Measurements from ENCODE around the gene SPRY1. TPM values are rescaled to one million over a fixed set of nuclear protein-coding genes. Genes with fewer than 3 reads are reported as not detected.

Gene SPRY1
- total and polyA plus RNA-seq, 2 donors = 14.0 to 38.6 TPM

- Histone ChIP-seq H3K9me3 (ENCODE audit: control insufficient read depth in 2 of 2, insufficient read depth in 1 of 2, low read length in 1 of 2) (no peaks in the 10 kb centered on the region), H3K4me3 (ENCODE audit: low read length in 2 of 2) (no peak overlapping the region), H3K4me1 (ENCODE audit: control insufficient read depth in 2 of 2, insufficient read depth in 2 of 2, low read length in 2 of 2) (peaks cover 4 to 9% of the 10 kb centered on the region in 2 donors), H3K36me3 (ENCODE audit: control insufficient read depth in 2 of 2, insufficient read depth in 2 of 2, low read length in 1 of 2) (no peaks in the 10 kb centered on the region), H3K27ac (ENCODE audit: low read depth in 1 of 2, low read length in 1 of 2) (no peak overlapping the region), H3K27me3 (ENCODE audit: control insufficient read depth in 2 of 2, insufficient read depth in 1 of 2, low read length in 1 of 2) (no peaks in the 10 kb centered on the region)
- 100% methylated on average over 2 of the region's 2 CpGs for WGBS
- no peak for DNase-seq (ENCODE audit: low read depth in 6 of 9, low spot score in 9 of 9)
Measured at GRCh38 chr4:123363729-123364128, 32.9 kb upstream of the SPRY1 start.

- DNase-seq (ENCODE audit: low read depth in 6 of 9, low spot score in 9 of 9) = no peak
- Histone ChIP-seq H3K36me3 (ENCODE audit: control insufficient read depth in 2 of 2, insufficient read depth in 2 of 2, low read length in 1 of 2) (no peaks in the 10 kb centered on the region), H3K27me3 (ENCODE audit: control insufficient read depth in 2 of 2, insufficient read depth in 1 of 2, low read length in 1 of 2) (no peaks in the 10 kb centered on the region), H3K4me3 (ENCODE audit: low read length in 2 of 2) (no peak overlapping the region), H3K27ac (ENCODE audit: low read depth in 1 of 2, low read length in 1 of 2) (no peak overlapping the region), H3K4me1 (ENCODE audit: control insufficient read depth in 2 of 2, insufficient read depth in 2 of 2, low read length in 2 of 2) (peaks cover 3 to 4% of the 10 kb centered on the region in 2 donors), H3K9me3 (ENCODE audit: control insufficient read depth in 2 of 2, insufficient read depth in 1 of 2, low read length in 1 of 2) (no peaks in the 10 kb centered on the region)
- WGBS = 97% methylated on average over 3 of the region's 3 CpGs
Measured at GRCh38 chr4:123364906-123365305, 31.7 kb upstream of the SPRY1 start.

- H3K9me3 ChIP-seq (ENCODE audit: control insufficient read depth in 2 of 2, insufficient read depth in 1 of 2, low read length in 1 of 2) = no peaks in the 10 kb centered on the region
- no peaks in the 10 kb centered on the region for H3K4me1 ChIP-seq (ENCODE audit: control insufficient read depth in 2 of 2, insufficient read depth in 2 of 2, low read length in 2 of 2)
- 95% methylated on average over 1 of the region's 1 CpG for whole genome bisulfite sequencing
- no peak for DNase-seq (ENCODE audit: low read depth in 6 of 9, low spot score in 9 of 9)
- H3K27me3 ChIP-seq (ENCODE audit: control insufficient read depth in 2 of 2, insufficient read depth in 1 of 2, low read length in 1 of 2) = no peaks in the 10 kb centered on the region
- no peak overlapping the region for H3K4me3 ChIP-seq (ENCODE audit: low read length in 2 of 2)
- no peaks in the 10 kb centered on the region for H3K36me3 ChIP-seq (ENCODE audit: control insufficient read depth in 2 of 2, insufficient read depth in 2 of 2, low read length in 1 of 2)
- no peak overlapping the region for H3K27ac ChIP-seq (ENCODE audit: low read depth in 1 of 2, low read length in 1 of 2)
Measured at GRCh38 chr4:123365412-123365811, 31.2 kb upstream of the SPRY1 start.

- no peak for DNase-seq (ENCODE audit: low read depth in 6 of 9, low spot score in 9 of 9)
- Histone ChIP-seq H3K27ac (ENCODE audit: low read depth in 1 of 2, low read length in 1 of 2) (no peak overlapping the region), H3K4me1 (ENCODE audit: control insufficient read depth in 2 of 2, insufficient read depth in 2 of 2, low read length in 2 of 2) (no peaks in the 10 kb centered on the region), H3K27me3 (ENCODE audit: control insufficient read depth in 2 of 2, insufficient read depth in 1 of 2, low read length in 1 of 2) (no peaks in the 10 kb centered on the region), H3K4me3 (ENCODE audit: low read length in 2 of 2) (no peak overlapping the region), H3K9me3 (ENCODE audit: control insufficient read depth in 2 of 2, insufficient read depth in 1 of 2, low read length in 1 of 2) (no peaks in the 10 kb centered on the region), H3K36me3 (ENCODE audit: control insufficient read depth in 2 of 2, insufficient read depth in 2 of 2, low read length in 1 of 2) (no peaks in the 10 kb centered on the region)
- WGBS = 95% methylated on average over 6 of the region's 6 CpGs
Measured at GRCh38 chr4:123366144-123366748, 30.3 kb upstream of the SPRY1 start.

- H3K4me1 ChIP-seq (ENCODE audit: control insufficient read depth in 2 of 2, insufficient read depth in 2 of 2, low read length in 2 of 2) = peaks cover 2 to 7% of the 10 kb centered on the region in 2 donors
- H3K9me3 ChIP-seq (ENCODE audit: control insufficient read depth in 2 of 2, insufficient read depth in 1 of 2, low read length in 1 of 2) = no peaks in the 10 kb centered on the region
- no peaks in the 10 kb centered on the region for H3K36me3 ChIP-seq (ENCODE audit: control insufficient read depth in 2 of 2, insufficient read depth in 2 of 2, low read length in 1 of 2)
- H3K27ac ChIP-seq (ENCODE audit: low read depth in 1 of 2, low read length in 1 of 2) = no peak overlapping the region
- H3K4me3 ChIP-seq (ENCODE audit: low read length in 2 of 2) = no peak overlapping the region
- no peaks in the 10 kb centered on the region for H3K27me3 ChIP-seq (ENCODE audit: control insufficient read depth in 2 of 2, insufficient read depth in 1 of 2, low read length in 1 of 2)
- DNase-seq (ENCODE audit: low read depth in 6 of 9, low spot score in 9 of 9) = no peak
- WGBS = 96% methylated on average over 1 of the region's 1 CpG
Measured at GRCh38 chr4:123378794-123379193, 17.8 kb upstream of the SPRY1 start.

DNA sequence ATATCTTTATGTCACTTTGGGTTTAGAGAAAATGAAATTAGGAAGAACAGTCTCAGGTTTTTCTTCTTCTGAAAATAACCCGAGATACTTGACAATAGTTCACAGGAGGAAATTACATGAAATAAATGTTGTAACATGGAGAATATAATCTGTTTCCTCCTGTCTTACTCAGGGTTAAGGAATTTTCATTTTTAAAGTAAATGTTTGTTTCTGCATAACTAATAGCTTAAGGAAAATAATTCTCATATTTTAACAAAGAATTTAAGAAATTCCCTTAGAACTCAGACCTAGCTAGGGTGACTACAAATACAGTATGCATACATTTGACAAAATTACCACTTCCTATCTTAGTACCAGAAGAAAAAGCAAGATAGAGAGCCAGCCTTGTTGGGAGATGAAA is 17.2 kb upstream of the SPRY1 start:
- Histone ChIP-seq H3K9me3 (ENCODE audit: control insufficient read depth in 2 of 2, insufficient read depth in 1 of 2, low read length in 1 of 2) (no peaks in the 10 kb centered on the region), H3K4me1 (ENCODE audit: control insufficient read depth in 2 of 2, insufficient read depth in 2 of 2, low read length in 2 of 2) (peaks cover 2 to 7% of the 10 kb centered on the region in 2 donors), H3K27me3 (ENCODE audit: control insufficient read depth in 2 of 2, insufficient read depth in 1 of 2, low read length in 1 of 2) (no peaks in the 10 kb centered on the region), H3K4me3 (ENCODE audit: low read length in 2 of 2) (no peak overlapping the region), H3K27ac (ENCODE audit: low read depth in 1 of 2, low read length in 1 of 2) (no peak overlapping the region), H3K36me3 (ENCODE audit: control insufficient read depth in 2 of 2, insufficient read depth in 2 of 2, low read length in 1 of 2) (no peaks in the 10 kb centered on the region)
- WGBS = 98% methylated on average over 1 of the region's 1 CpG
- DNase-seq (ENCODE audit: low read depth in 6 of 9, low spot score in 9 of 9) = no peak

GRCh38 chr4:123380728-123381716 is 15.6 kb upstream of the SPRY1 start:
- H3K36me3 ChIP-seq (ENCODE audit: control insufficient read depth in 2 of 2, insufficient read depth in 2 of 2, low read length in 1 of 2) = no peaks in the 10 kb centered on the region
- H3K9me3 ChIP-seq (ENCODE audit: control insufficient read depth in 2 of 2, insufficient read depth in 1 of 2, low read length in 1 of 2) = no peaks in the 10 kb centered on the region
- 98% methylated on average over 3 of the region's 3 CpGs for WGBS
- no peak overlapping the region for H3K27ac ChIP-seq (ENCODE audit: low read depth in 1 of 2, low read length in 1 of 2)
- DNase-seq (ENCODE audit: low read depth in 6 of 9, low spot score in 9 of 9) = no peak
- H3K27me3 ChIP-seq (ENCODE audit: control insufficient read depth in 2 of 2, insufficient read depth in 1 of 2, low read length in 1 of 2) = no peaks in the 10 kb centered on the region
- peaks cover 3 to 7% of the 10 kb centered on the region in 2 donors for H3K4me1 ChIP-seq (ENCODE audit: control insufficient read depth in 2 of 2, insufficient read depth in 2 of 2, low read length in 2 of 2)
- no peak overlapping the region for H3K4me3 ChIP-seq (ENCODE audit: low read length in 2 of 2)

DNA sequence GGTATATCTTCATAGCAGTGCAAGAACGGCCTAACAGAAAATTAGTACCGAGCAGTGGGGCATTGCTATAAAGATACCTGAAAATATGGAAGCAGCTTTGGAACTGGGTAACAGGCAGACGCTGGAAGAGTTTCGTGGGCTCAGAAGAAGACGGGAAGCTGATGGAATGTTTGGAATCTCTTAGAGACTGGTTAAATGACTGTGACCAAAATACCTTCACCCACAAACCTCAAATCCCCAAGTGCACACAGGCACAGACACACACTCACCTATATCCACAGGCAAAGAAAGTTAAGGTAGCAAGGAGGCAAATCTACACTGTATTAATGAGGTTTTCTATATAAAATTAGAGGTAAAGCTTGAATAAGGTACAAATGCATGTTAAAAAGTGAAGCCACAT is 14.6 kb upstream of the SPRY1 start:
- Histone ChIP-seq H3K9me3 (ENCODE audit: control insufficient read depth in 2 of 2, insufficient read depth in 1 of 2, low read length in 1 of 2) (no peaks in the 10 kb centered on the region), H3K4me1 (ENCODE audit: control insufficient read depth in 2 of 2, insufficient read depth in 2 of 2, low read length in 2 of 2) (peaks cover 6 to 7% of the 10 kb centered on the region in 2 donors), H3K36me3 (ENCODE audit: control insufficient read depth in 2 of 2, insufficient read depth in 2 of 2, low read length in 1 of 2) (no peaks in the 10 kb centered on the region), H3K27me3 (ENCODE audit: control insufficient read depth in 2 of 2, insufficient read depth in 1 of 2, low read length in 1 of 2) (no peaks in the 10 kb centered on the region), H3K27ac (ENCODE audit: low read depth in 1 of 2, low read length in 1 of 2) (no peak overlapping the region), H3K4me3 (ENCODE audit: low read length in 2 of 2) (no peak overlapping the region)
- WGBS = 88% methylated on average over 5 of the region's 5 CpGs
- no peak for DNase-seq (ENCODE audit: low read depth in 6 of 9, low spot score in 9 of 9)

GRCh38 chr4:123383566-123383965 is 13.0 kb upstream of the SPRY1 start:
- H3K27ac ChIP-seq (ENCODE audit: low read depth in 1 of 2, low read length in 1 of 2) = no peak overlapping the region
- WGBS = 24% methylated on average over 3 of the region's 3 CpGs
- H3K9me3 ChIP-seq (ENCODE audit: control insufficient read depth in 2 of 2, insufficient read depth in 1 of 2, low read length in 1 of 2) = no peaks in the 10 kb centered on the region
- H3K4me1 ChIP-seq (ENCODE audit: control insufficient read depth in 2 of 2, insufficient read depth in 2 of 2, low read length in 2 of 2) = peaks cover 6 to 7% of the 10 kb centered on the region in 2 donors
- H3K36me3 ChIP-seq (ENCODE audit: control insufficient read depth in 2 of 2, insufficient read depth in 2 of 2, low read length in 1 of 2) = no peaks in the 10 kb centered on the region
- H3K4me3 ChIP-seq (ENCODE audit: low read length in 2 of 2) = no peak overlapping the region
- no peaks in the 10 kb centered on the region for H3K27me3 ChIP-seq (ENCODE audit: control insufficient read depth in 2 of 2, insufficient read depth in 1 of 2, low read length in 1 of 2)
- peak in 7 of 9 donors; percentile 38 to 78 (median 55) for DNase-seq (ENCODE audit: low read depth in 6 of 9, low spot score in 9 of 9)

Data from thymus (tissue), 11 donors.